ENCODE measurements around the gene CTNNBL1.

- no peak for TF ChIP-seq POLR2AphosphoS5 (IDR thresholded peaks at IDR 0.05; ENCODE audit: borderline replicate concordance, low read depth, low read length)
- no peak for TF ChIP-seq EZH2 (IDR thresholded peaks at IDR 0.05)
- TF ChIP-seq FOXP2 (optimal IDR thresholded peaks at IDR 0.05; ENCODE audit: control extremely low read depth, extremely low read length, insufficient read depth): no peak
Measured at GRCh38 chr20:37649017-37649416, 44.8 kb upstream of the CTNNBL1 start.
